BE2C (cell line): ENCODE data around the gene TMSB4X.

Experiments used
- DNase-seq: peaks from one replicate; pipeline ENCODE4 v3.0.0-alpha.2; 2020
- H3K27me3 ChIP-seq: fragments of 250-450 bp; sonication (Bioruptor Pico); 2 replicates; pipeline ENCODE4 v1.5.1; 2020; ENCODE audit warnings: mild to moderate bottlenecking
- H3K36me3 ChIP-seq: fragments of 250-450 bp; sonication (Bioruptor Pico); 2 replicates; pipeline ENCODE4 v1.5.1; 2020; ENCODE audit warnings: mild to moderate bottlenecking
- H3K4me1 ChIP-seq: fragments of 250-450 bp; sonication (Bioruptor Pico); 2 replicates; pipeline ENCODE4 v1.5.1; 2020
- H3K4me3 ChIP-seq: 2 replicates; pipeline ENCODE4 v1.5.1; 2011; ENCODE audit warnings: low read depth, low read length
- H3K9me3 ChIP-seq: fragments of 250-450 bp; sonication (Bioruptor Pico); 2 replicates; pipeline ENCODE4 v1.5.1; 2020
- CTCF ChIP-seq: IDR thresholded peaks from 2 replicates; pipeline ENCODE4 v1.5.1; 2012; ENCODE audit warnings: mild to moderate bottlenecking, low read depth, low read length

Gene TMSB4X

GRCh38 chrX:13023567-13023966, 48.7 kb downstream of the TMSB4X start:
- Histone ChIP-seq H3K9me3 (no peaks in the 10 kb centered on the region), H3K4me3 (no peak overlapping the region), H3K27me3 (no peaks in the 10 kb centered on the region), H3K4me1 (no peaks in the 10 kb centered on the region), H3K36me3 (no peaks in the 10 kb centered on the region)
- DNase-seq: no peak
- TF ChIP-seq CTCF: no peak

- no peaks in the 10 kb centered on the region for H3K36me3 ChIP-seq
- H3K9me3 ChIP-seq: no peaks in the 10 kb centered on the region
- H3K4me3 ChIP-seq: no peak overlapping the region
- no peak for TF ChIP-seq CTCF
- no peaks in the 10 kb centered on the region for H3K27me3 ChIP-seq
- no peak for DNase-seq
- no peaks in the 10 kb centered on the region for H3K4me1 ChIP-seq
Observed at GRCh38 chrX:13023979-13024378, 49.1 kb downstream of the TMSB4X start.

- H3K4me1 ChIP-seq: no peaks in the 10 kb centered on the region
- no peak for DNase-seq
- H3K27me3 ChIP-seq: no peaks in the 10 kb centered on the region
- no peak overlapping the region for H3K4me3 ChIP-seq
- no peaks in the 10 kb centered on the region for H3K36me3 ChIP-seq
- no peak for TF ChIP-seq CTCF
- H3K9me3 ChIP-seq: no peaks in the 10 kb centered on the region
Observed at GRCh38 chrX:13024986-13025385, 50.1 kb downstream of the TMSB4X start.
